Measurements from ENCODE around the gene MTMR1.

Gene MTMR1

GRCh38 chrX:150703695-150703974 is 10.4 kb downstream of the MTMR1 start:
- no peak for TF ChIP-seq CTCF (conservative IDR thresholded peaks at IDR 0.05; ENCODE audit: low read length)
- H3K4me3 ChIP-seq (ENCODE audit: low read length) = no peak overlapping the region
- no peak for DNase-seq (ENCODE audit: low read depth)

- no peak for TF ChIP-seq CTCF (conservative IDR thresholded peaks at IDR 0.05; ENCODE audit: low read length)
- peak; percentile 40 for DNase-seq (ENCODE audit: low read depth)
Observed at GRCh38 chrX:150704030-150704613, 10.9 kb downstream of the MTMR1 start.

GRCh38 chrX:150712619-150713018 is 19.4 kb downstream of the MTMR1 start:
- no peak overlapping the region for H3K4me3 ChIP-seq (ENCODE audit: low read length)
- no peak for TF ChIP-seq CTCF (conservative IDR thresholded peaks at IDR 0.05; ENCODE audit: low read length)
- DNase-seq (ENCODE audit: low read depth) = no peak

More at GRCh38 chrX:150704030-150704613, 10.9 kb downstream of the MTMR1 start:
- no peak overlapping the region for H3K4me3 ChIP-seq (ENCODE audit: low read length)

- no peak for TF ChIP-seq CTCF (conservative IDR thresholded peaks at IDR 0.05; ENCODE audit: low read length)
- no peak for DNase-seq (ENCODE audit: low read depth)
- H3K4me3 ChIP-seq (ENCODE audit: low read length) = no peak overlapping the region
Observed at GRCh38 chrX:150715184-150715583, 22.0 kb downstream of the MTMR1 start.

GRCh38 chrX:150719621-150720020 is 26.4 kb downstream of the MTMR1 start:
- TF ChIP-seq CTCF (conservative IDR thresholded peaks at IDR 0.05; ENCODE audit: low read length) = no peak
- DNase-seq (ENCODE audit: low read depth) = no peak
- H3K4me3 ChIP-seq (ENCODE audit: low read length) = no peak overlapping the region

GRCh38 chrX:150729956-150730355 is 36.8 kb downstream of the MTMR1 start:
- no peak for DNase-seq (ENCODE audit: low read depth)
- TF ChIP-seq CTCF (conservative IDR thresholded peaks at IDR 0.05; ENCODE audit: low read length) = no peak
- no peak overlapping the region for H3K4me3 ChIP-seq (ENCODE audit: low read length)

GRCh38 chrX:150730719-150731118 is 37.5 kb downstream of the MTMR1 start:
- DNase-seq (ENCODE audit: low read depth) = peak; percentile 83
- no peak overlapping the region for H3K4me3 ChIP-seq (ENCODE audit: low read length)
- TF ChIP-seq CTCF (conservative IDR thresholded peaks at IDR 0.05; ENCODE audit: low read length) = no peak

All from AG10803 (cell line).